Fibroblast of skin of abdomen (primary cell): ENCODE data around the gene ZSWIM6.
A peak's percentile ranks its signal among the peaks of the same experiment; 100 is the strongest.
"Not testable (repeated sequence)": the region's sequence is repeated elsewhere in the genome, so short reads cannot be mapped to it uniquely, and the experiment has no call there.

Experiments used
- DNase-seq: peaks from one replicate; pipeline ENCODE4 v3.0.0-alpha.2; 2013

The ZSWIM6 gene

DNA sequence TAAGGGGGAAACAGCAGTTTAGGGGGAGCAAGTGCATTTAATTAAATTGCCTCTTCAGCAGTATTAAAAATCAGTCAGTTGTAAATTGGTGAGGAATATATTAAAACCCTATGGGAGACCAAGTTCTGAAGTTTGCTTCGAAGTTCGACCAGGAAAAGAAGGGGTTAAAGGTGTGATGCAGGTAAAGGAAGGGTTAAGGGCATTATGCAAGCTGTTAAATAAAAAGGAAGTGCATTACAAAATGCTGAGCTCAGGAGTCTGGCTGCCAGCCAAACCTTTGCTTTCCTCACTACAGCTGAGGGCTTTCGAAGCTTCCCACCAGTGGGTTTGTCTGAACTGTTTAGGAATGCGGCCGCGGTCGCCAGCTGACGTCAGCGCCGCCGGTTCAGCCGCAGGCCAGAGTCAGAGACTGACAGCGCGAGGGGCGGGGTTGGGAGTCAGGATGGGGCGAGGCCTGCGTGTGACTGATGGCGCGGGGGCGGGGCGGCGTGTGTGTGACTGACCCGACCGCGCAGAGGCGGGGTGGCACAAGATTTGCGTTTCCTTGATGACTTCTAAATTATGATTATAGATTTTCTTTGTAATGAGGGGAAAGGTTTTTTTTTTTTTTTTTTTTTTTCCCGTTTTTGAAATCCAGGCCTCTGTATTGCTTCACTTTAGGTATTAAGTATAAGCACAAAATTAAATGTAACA is 76.6 kb downstream of the ZSWIM6 start:
- peak; percentile 100 for DNase-seq

DNA sequence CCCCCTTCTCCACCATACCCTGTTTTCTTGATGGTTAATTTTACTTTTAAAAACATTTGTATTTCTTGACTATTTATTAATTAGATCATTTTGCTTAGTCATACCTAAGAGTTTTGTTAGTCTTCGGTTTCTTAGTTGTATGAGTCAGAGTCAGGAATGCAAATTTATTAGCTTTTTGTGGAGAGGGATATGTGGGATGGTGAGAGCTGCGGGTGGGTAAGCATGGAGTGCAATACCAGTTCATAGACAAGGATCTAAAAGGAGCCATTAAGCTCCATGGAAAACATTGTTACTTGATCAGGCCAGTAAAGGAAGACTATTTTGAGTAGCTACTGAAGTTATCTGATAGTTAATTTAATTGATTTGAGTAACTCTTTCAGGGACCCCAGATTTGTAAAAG is 77.5 kb downstream of the ZSWIM6 start:
- peak; percentile 96 for DNase-seq

DNA sequence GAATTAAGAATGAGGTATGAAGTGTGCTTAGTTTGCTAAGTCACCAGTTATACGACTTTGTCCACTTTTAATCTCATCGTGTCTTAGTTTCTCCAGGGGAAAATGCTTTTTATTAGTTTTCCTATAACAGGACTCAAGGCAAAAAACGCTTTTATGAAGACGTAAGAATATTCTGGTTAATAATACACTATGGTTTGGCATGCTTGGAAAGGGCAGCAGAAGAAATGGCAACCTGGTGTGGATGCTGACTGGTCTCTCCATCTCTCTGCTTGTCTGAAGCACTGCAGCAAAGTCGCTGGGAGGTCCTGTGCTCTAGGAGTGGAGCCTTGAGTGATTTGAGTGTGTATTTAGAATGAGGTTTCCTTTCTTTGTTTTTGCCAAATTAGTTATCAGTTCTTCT is 78.8 kb downstream of the ZSWIM6 start:
- no peak for DNase-seq

DNA sequence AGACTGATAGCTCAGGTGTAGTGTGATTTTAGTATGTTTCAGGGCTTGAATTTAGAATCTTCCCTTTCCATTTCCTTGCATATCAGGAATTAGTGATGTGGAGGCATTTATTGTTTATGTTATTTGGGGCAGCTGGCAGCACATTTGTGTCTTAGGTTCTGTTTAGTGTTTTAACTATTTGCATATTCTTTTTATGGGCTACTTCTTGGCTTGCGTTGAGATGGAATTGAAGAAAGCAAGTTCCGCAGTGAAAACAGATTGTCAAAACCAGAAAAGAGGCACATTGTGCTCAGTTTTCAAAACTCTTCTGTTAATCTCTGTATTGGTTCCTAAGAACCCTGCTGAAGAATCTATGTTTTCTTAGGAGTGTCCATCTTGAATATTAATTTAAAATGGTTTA is 80.3 kb downstream of the ZSWIM6 start:
- no peak for DNase-seq

DNA sequence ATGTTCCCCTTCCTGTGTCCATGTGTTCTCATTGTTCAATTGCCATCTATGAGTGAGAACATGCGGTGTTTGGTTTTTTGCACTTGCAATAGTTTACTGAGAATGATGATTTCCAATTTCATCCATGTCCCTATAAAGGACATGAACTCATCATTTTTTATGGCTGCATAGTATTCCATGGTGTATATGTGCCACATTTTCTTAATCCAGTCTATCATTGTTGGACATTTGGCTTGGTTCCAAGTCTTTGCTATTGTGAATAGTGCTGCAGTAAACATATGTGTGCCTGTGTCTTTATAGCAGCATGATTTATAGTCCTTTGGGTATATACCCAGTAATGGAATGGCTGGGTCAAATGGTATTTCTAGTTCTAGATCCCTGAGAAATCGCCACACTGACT is 81.1 kb downstream of the ZSWIM6 start:
- not testable (repeated sequence) for DNase-seq

DNA sequence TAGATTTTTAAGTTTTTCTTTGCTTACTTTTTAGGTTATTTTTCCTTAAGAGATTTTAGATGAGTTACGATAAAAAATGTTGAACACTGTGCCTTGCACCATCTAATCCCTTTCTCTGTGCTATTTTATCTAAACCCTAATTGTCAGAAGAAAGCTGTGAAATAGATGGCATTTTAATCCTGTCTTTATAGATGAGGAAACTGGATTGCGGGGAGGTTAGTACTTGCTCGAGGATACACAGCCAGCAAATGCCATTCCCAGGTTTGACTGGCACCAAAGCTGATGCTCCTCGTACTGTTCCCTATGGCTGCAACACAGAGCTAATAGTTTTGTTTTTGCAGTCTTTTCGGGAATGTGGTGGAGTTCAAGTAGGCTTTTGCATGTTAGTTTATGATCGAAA is 82.7 kb downstream of the ZSWIM6 start:
- DNase-seq = no peak

DNA sequence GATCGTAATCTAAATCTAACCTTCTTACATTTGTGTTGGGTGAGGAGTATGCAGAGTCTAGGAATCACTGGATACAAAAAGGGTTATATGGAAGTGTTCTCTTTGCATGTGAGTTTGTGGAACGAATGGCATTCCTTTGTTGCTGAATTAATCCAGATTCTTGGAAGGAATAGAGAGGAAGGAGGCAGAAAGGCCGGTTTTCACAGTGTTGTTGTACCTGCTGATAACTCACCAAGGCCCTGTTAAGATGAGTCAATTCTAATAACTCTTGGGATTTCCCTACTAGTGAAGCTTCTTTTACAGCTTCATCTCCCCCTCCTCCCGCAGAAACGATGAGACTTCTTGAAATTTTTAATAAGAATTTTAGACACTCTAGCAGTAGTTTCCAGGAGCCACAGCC is 84.0 kb downstream of the ZSWIM6 start:
- no peak for DNase-seq

DNA sequence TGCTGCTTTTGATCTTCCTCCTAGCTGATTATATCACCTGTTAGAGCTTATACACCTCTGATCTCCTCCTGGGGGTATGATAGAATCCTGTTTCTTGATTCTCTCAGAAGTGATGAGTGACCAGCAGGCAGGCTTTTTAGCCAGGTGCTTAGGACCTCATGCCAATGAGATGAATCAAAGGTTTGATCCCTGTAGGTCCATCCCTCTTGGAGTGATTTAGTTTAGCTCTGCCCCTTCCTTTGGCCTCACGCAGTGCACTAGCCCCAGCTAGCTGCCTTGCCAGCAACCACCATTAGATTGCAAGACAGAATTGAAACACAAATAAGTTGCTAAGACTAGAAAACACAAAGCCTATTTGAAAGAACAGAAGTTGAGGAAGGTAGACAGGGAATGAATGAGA is 84.4 kb downstream of the ZSWIM6 start:
- no peak for DNase-seq

DNA sequence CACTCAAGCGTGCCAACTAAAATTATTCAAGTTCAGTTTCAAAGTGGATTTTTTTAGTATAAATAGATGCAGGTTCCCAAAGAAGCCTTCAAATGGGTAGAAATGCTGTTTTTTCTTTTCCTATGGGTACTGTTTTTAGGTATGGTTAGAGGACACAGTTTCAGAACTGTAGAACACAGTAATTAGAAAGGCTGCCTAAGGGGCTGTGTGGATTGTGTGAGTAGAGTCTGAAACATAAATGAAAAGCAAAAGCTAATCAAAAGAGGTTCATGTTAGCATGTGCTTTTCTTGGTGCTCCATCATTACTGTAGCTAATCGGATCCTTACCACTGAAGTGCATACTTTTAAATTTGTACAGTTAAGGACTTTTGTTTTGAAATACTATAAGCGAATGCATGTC is 85.3 kb downstream of the ZSWIM6 start:
- no peak for DNase-seq

DNA sequence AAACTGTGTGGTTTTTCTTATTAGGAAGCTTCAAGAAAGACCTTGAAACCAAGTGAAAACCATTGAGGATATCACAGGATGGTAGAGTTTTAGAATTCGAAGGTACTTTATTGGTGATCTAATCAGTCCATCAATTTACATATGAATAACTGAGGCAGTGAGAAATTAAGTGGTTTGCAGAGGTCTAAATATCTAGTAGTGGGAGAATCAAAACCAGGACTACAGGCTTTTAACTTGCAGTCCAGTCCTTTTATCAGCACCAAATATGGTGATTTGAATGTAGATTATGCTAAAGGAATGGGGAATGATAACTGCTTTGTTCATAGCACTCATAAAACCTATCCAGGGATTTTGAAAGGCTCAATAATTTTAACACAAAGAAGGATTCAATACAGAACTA is 85.8 kb downstream of the ZSWIM6 start:
- DNase-seq = no peak

DNA sequence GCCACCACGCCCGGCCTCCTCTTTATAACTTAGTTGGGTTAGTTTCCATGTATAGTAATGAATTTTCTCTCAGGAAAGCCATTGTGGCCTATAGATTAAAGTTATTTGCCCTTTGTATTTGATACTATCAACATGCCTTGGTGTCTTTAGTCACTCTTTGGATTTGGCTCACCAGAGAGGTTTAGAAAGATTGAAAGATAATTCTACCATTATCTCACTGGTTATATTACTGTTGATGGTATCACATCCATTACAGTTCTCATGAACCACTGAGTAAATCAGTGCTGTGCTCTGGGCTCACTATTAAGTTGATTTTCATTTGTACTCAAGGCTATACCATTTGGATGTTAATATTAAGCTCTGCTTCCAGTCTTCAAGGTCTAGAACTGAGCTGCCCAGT is 87.0 kb downstream of the ZSWIM6 start:
- no peak for DNase-seq

DNA sequence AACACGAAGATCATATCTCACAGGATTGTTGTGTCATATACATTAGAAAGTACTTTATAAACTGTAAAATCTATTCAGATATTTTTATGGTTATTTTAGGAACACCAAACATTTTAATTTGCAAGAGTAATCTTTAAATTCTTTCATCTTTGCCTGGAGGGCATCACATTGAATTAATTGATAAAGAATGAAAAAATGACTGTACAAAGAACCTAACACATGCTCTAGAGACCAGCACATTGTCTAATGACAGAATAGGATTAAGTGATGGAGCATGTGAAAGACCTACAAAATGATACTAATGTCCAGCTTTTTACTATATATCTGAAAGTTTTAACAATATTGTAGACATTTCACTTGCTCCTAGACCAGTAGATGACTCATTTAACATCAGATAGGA is 88.0 kb downstream of the ZSWIM6 start:
- no peak for DNase-seq

DNA sequence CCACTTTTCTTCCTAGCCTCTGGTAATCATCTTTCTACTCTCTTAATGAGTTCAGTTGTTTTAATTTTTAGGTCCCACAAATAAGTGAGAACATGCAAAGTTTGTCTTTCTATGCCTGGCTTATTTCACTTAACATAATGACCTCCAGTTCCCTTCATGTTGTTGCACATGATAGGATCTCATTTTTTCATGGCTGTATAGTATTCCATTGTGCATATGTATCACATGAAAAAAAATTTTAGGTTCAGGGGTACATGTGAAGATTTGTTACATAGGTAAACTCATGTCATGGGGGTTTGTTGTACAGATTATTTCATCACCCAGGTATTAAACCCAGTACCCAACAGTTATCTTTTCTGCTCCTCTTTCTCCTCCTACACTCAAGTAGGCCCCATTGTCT is 89.2 kb downstream of the ZSWIM6 start:
- DNase-seq = not testable (repeated sequence)

DNA sequence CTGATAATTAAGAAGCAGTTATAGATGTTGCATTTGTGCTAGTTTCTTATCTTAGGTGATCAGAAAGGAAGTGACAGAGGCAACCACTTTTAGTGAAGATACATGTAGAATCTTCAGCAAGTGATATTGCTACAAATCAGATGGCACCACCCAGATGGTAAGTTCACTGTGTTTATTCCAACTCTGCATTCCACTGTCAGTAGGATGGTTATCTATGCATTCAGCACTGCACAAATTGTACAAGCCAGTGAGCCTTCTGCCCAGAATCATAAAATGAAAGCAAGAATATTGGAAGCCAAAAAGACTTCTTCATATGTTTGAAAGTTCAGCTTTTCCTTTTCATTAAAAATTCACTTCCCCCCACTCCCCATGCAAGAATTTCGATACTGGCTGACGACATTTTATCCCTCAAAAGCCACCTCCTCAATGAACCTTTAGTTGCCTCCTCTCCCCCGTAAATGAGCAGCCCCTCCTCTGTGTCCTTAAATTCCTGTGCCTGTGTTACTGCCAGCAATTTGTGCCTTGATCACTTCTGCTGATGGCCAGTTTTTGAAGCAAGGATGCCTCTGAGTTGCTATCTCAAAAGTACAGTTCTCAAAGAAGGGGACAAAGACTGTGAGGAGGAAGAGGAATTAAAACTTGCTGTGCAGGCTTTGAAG is 91.6 kb downstream of the ZSWIM6 start:
- DNase-seq = no peak

DNA sequence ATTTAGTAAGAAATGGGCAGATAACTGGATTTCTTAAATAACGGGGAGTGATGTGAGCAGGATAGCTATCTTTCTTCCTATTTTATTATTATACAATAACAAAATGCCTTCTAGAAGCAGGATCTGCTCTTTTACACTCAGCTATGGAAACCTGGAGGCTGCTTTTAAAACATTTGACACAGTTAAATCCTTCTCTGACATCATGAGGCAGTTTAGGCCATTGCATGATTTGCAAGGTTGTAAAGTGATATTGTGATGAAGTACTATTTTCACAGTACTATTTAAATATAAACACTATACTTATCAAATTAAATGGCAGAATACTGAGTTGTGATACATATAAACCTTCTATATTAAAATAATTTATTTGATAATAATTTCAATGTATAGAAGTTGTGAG is 93.9 kb downstream of the ZSWIM6 start:
- no peak for DNase-seq

DNA sequence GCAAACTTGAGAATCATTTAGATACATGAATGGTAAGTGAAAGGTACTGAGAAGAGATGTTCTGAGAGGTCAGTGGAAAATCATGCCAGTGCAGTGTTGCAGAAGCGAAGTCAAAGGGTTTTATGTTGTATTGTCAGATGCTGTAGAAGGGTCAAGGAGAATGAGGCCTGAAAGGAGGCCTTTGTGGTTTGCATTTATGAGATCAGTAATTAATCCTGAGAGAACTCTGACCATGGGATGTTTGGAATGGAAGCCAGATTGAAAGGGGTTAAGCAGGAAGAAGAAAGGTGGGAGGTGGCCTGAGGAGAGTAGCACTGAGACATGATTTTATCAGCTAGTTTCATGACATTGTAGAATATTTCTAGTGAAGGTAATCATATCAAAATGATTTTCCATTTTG is 97.8 kb downstream of the ZSWIM6 start:
- no peak for DNase-seq

DNA sequence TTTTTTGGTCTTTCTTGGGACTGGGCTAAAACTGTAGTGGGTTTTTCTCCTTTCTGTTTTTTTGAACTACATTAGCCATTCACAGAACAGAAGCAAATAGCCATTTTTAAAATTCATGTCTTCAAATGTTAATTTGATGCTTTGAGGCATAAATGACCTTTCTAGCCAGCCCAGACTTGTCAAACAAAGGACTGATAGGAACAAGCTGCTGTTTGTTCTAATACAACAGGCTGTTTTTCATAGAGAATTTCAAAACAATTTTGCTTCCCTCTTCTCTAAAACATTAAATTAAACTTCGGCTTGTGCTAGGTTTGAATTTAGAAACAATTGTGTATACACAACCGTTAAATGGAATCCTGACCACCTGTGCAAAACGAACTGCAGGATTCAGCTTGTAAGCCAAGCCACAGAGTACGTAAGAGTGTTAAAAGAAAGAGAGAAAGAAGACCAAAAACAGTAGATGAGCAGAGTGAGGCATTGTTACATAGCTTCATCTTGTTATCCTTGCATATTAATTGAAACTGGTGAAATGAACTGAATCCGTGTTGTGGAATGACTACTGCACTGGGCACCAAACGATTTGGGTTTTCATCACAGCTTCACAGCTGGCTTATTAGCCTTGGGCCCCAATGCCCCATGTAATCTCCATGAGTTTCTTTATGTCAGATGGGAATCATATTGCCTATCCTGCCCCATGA is 100.0 kb downstream of the ZSWIM6 start:
- no peak for DNase-seq

DNA sequence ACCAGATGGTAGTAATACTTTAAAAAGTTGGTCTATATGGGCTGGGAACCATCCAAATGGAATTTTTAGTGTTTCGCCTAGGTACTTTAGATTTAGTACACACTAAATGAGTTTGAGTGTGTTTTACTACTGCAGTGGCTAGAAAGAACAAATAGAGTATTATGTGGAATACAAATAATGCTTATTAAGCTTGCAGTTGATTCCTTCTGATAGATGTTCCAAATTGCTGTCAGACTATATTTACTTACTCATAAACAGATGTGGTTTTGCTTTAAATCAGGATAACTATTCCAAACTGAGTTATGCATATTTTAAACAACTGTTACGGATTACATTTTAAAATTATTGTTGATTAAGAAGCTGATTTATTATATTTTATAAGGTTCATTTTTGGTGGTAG is 103.3 kb downstream of the ZSWIM6 start:
- peak; percentile 12 for DNase-seq

DNA sequence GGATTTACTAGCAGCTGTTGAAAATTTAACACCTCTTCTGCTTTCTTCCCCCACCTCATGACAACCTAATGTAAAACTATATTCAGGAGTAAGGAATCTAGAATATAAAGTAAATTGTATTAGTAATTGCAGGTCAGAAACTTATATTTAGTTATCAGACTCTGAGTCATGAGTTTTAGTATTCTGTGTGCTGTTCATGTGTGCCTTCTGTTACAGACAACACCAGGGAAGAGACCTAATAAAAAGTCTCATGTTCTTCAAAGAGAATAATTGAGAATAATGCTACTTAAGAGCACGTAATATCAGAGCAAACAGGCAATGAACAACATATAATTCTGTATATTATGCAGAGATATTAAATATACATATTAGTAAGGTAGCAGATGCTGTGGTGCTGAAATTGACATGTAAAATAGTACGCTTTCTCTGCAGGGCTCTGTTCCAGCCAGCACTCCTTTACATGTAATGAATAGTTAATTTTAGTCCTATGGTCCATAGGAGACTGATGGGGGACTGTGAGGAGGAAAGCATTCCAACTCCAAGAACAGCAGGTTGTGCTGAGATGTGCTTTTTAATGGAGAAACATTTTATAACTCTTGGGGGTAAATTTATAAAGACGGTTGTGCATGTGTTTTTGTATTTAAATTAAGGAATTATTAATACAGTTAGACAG is 106.4 kb downstream of the ZSWIM6 start:
- DNase-seq = no peak

DNA sequence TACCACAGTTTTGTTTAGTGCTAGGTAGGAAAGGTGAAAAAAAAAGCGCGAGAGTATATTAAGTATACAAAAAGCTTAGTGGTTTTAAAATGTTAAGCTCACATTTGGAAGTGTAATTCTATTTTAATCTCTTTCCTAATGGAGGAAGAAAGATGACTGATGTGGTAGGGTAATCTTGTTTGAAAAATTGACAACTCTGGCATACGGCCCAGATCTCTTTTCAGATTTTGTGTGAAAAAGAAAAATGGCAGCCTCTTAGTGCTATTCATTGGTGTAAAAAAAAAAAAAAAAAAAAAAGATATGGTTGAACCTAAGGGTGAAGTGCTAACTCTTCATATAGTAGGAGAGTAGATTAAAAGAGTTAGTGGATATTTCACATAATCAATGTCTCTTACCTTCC is 108.0 kb downstream of the ZSWIM6 start:
- no peak for DNase-seq

DNA sequence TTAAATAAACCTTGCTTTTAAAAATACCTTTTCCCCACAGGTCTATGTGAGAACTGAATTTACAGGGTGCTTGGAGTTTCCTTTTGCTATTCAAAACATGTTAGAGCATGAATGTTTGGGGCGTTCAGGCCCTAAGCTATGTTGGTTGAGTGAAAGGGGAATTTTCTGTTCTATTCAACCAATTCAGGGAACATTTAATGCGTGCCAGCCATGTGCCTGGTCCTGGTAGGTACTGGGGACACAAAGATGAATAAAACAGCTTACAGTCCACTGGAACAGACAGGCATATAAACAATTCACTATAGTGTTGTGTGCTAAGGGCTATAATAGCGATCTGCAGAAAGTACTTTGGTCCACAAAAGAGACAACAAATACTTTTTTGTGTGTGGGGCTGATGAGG is 108.5 kb downstream of the ZSWIM6 start:
- DNase-seq = no peak

DNA sequence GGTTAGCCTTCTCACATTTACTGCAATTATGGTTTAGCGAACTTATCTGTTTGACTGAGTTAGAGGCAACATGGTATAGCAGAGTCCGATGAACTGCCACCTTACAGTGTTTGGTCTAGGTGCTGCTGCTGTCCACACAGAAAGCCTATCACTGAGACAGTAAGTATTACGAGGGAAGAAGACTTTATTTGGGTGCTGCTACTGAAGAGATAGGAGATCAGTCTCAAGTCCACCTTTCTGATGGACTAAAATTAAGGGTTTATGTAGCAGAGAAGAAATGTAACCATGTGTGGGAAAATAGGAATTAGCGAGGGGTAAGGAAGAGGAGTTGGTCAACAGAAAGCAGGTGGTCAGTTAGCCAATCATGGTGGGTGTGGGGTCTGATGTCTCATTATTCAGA is 109.7 kb downstream of the ZSWIM6 start:
- no peak for DNase-seq

DNA sequence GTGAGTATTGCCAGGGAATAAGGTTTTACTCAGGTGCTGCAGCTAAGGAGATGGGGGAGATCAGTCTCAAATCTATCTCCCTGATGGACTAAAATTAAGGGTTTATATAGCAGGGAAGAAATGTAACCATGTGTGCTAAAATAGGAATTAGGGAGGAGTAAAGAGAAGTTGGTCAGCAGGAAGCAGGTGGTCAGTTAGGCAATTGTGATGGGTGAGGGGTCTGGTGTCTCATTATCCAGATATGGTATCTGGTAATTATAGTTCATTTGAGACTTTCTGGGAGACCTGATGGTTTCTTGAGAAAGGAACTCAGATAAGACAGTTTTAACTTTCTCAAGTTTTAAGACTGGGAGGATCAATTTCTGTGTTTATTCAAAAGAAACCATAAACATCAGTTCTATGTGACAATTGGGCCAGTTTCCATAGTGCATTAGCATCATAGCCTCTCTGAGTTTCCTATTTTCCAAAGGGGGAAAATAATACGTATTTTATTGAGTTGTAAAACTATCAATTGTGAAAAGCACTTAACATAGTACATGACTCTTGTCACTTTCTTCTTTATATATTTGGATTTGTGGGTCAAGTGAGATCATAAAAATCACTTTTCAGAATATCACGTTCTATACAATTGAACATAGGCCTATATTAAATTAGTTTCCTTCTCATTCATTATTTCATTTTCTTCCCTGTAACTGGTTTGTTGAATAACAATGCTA is 115.9 kb downstream of the ZSWIM6 start:
- DNase-seq = no peak
